ENCODE results near the gene ZNFX1.
"Not testable (repeated sequence)": the region's sequence is repeated elsewhere in the genome, so short reads cannot be mapped to it uniquely, and the experiment has no call there.

ZNFX1 gene

DNA sequence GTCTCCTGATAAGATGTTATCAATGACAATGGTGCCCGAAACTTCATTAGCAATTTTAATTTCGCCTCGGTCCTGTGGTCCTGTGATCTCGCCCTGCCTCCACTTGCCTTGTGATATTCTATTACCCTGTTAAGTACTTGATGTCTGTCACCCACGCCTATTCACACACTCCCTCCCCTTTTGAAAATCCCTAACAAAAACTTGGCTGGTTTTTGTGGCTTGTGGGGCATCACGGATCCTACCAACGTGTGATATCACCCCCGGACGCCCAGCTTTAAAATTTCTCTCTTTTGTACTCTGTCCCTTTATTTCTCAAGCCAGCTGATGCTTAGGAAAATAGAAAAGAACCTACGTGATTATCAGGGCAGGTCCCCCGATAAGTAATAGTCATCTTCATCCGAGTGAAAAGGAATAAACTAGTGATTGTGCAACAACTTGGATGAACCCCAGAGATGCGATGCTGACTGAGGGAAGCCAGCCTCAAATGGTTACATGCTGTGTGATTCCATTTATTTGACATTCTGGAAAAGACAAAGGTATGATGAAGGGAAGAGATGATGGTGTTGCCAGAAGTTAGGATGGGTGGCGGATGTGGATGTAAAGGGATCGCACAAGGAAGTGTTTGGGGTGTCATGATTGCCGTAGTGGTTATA lies 16.3 kb upstream of the ZNFX1 start:
- not testable (repeated sequence) for H3K4me3 ChIP-seq (ENCODE audit: low read depth, low read length); DNase-seq (ENCODE audit: low read depth)

DNA sequence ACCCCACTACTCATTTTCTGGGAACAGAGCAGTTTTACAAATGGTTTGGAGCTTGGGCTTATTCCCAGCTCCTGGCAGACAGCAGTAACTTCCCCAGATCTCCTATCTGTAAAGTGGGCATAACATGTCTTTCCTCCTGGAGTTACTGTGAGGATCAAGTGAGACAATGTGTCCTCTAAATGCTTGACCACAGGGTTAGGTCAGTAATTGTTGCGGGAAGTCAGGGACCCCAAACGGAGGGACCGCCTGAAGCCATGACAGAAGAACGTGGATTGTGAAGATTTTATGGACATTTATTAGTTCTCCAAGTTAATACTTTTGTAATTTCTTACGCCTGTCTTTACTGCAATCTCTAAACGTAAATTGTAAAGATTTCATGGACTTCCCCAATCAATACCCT lies 15.3 kb upstream of the ZNFX1 start:
- no peak for DNase-seq (ENCODE audit: low read depth)

DNA sequence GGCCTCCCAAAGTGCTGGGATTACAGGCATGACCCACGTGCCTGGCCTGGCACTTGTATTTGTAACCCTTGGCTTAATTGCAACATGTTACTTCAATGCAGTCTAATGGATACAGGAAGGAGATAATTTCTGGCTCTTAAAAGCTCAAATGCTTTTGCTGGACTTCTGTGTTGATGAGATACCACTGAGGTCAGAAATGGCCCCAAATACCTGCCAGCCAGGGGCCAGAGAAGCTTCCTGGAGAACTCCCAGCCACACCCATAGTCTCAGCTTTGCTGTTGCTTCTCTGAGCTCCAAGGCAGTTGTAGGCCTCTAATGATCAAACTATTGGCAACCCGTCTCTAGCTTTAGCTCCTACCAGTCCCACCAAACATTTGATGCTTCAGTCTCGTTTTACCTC lies 14.2 kb upstream of the ZNFX1 start:
- no peak for DNase-seq (ENCODE audit: low read depth)
- no peak overlapping the region for H3K4me3 ChIP-seq (ENCODE audit: low read depth, low read length)

More for the DNA sequence above, 15.3 kb upstream of the ZNFX1 start:
- H3K4me3 ChIP-seq (ENCODE audit: low read depth, low read length), result no peak overlapping the region

DNA sequence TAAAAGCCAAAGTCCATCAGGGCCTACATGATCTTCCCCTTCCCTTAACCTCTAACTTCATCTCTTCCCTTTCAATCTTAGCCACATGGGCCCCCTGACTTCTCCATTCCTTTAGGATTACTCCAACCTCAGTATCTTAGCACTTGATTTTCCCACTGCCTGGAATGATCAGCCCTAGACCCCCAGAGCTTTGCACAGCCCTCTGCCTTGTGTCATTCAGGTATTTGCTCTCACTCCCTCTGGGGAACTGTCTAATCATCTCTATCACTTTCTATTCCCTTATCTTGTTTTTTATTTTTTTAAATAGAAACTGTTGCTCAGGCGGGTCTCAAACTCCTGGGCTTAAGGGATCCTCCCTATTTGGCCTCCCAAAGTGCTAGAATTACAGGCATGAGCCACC lies 13.3 kb upstream of the ZNFX1 start:
- H3K4me3 ChIP-seq (ENCODE audit: low read depth, low read length), result no peak overlapping the region
- DNase-seq (ENCODE audit: low read depth), result no peak

- no peak overlapping the region for H3K4me3 ChIP-seq (ENCODE audit: low read depth, low read length)
- no peak for DNase-seq (ENCODE audit: low read depth)
These were observed 12.8 kb upstream of the ZNFX1 start for GRCh38 chr20:49290608-49291191.

- no peak overlapping the region for H3K4me3 ChIP-seq (ENCODE audit: low read depth, low read length)
- DNase-seq (ENCODE audit: low read depth), result no peak
These were observed 11.2 kb upstream of the ZNFX1 start for GRCh38 chr20:49288784-49289696.

GRCh38 chr20:49288250-49288751 lies 10.4 kb upstream of the ZNFX1 start:
- no peak for DNase-seq (ENCODE audit: low read depth)
- H3K4me3 ChIP-seq (ENCODE audit: low read depth, low read length), result no peak overlapping the region

DNA sequence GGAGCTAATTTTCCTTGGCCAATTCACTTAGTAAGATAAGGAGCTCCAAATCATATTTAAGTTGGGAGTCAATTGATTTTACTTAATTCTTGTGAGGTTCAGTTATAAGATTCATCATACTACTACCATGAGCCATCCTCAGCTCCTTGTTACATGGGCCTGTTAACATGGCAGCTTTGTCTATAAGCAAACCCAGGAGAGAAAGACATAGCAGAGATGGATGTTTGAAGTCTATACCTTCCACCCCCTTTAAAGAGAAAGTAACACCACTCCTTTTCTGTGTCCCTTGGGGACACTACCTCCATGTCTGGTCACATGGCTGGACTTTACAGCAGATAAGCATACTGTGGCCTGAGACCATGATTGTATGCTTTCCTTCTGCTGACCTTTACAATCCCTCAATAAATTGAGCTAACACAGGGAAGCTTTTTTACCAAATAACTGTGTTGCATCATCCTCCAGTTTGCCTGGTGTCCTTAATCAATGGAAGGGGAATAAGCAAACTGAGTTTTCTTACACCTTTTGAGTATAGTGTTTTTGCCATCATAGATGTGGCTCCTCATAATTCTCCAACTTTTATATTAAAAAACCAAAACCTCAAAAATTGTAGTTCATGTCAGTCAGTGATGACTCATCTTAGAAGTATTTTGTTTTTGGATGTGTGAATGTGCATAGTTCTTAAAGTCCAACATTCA lies 9.8 kb upstream of the ZNFX1 start:
- no peak for DNase-seq (ENCODE audit: low read depth)
- H3K4me3 ChIP-seq (ENCODE audit: low read depth, low read length), result no peak overlapping the region

DNA sequence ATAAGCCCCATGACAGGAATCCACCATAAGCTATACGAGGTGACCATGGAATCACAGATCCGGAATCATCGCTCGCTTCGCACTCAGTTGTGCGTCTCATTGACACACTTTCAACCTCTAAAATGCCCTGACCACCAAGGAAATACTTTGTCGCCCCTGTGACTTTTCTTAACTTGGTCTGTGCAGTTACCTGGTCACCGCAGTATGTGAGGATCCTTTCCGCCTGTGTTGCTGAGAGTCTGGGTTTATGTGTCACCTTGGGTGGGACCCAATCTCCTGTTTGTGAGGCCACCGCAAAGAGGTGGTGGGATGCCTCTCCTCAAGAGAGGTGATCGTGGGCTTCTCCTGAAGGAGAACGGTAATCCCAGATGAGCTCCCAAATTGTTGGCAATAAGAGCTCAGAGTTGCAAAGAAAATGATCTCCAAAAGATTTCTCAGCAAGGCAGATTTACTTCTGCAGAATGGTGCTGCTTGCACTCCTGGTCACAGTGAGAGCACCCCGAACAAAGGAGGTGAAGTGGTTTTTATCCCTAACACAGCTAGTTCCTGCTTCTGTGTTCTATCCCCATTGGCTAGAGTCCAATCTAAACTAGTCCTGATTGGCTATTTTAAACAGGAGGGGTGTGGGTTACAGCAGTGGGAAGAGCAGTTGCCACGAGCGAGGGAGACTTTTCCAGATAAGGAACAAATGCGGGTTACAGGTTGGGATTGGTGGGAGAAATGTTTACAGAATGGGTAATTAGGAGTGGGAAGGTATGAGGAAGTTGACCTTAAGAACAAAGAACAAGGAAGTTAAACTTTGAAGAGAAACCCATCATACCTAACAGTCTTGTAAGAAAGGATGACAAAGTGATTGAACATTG lies 9.1 kb upstream of the ZNFX1 start:
- no peak overlapping the region for H3K4me3 ChIP-seq (ENCODE audit: low read depth, low read length)
- DNase-seq (ENCODE audit: low read depth), result no peak

DNA sequence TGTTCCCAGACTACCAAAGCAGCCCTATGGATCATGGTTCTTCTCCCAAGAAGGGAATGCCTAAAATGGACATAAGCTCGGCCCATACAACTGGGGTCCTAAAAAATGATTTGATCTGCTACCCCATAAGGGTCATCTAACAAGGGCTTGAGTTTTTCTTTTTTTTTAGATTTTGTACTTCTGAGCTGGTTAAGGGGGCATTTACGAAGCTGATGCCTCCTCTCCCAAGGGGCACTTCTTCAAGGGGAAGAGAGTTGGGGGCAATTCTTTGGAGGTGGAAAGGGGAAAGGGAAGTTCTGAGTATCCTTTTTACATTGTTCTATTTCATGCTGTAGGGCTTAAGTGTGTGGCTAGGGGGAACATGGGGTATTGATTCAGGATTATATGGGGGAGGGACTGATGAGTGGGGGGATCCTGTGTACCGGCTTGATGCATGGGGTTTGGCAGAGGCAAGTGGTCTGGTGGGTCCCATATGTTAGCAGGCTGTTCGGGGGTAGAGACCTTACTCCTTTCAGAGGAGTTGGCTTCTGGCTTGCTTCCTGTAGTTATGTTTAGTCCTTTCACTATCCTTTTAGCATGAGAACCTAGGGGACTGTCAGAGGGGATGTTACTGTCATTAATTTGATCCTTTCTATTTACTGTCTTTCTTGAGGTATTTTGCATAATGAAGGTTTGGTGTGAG lies 8.1 kb upstream of the ZNFX1 start:
- H3K4me3 ChIP-seq (ENCODE audit: low read depth, low read length), result no peak overlapping the region
- no peak for DNase-seq (ENCODE audit: low read depth)

- DNase-seq (ENCODE audit: low read depth), result no peak
- no peak overlapping the region for H3K4me3 ChIP-seq (ENCODE audit: low read depth, low read length)
These were observed 7.4 kb upstream of the ZNFX1 start for GRCh38 chr20:49285233-49285668.

DNA sequence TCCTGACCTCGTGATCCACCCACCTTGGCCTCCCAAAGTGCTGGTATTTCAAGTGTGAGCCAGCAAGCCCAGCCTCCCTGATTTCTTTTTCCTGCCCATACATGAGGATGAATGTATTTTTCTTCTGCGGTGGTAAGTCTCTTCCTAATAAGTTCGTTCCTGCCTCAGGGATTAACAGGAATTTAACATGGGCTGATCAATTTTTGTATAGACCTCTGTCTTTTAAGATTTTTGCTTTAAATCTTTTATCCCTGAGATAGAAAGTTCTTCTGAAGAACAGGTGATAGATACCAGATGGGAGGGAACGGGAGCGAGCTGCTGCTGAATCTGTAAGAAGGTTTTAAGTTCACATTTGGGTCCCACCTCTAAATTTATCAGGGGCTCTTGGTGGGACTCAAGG lies 7.0 kb upstream of the ZNFX1 start:
- DNase-seq (ENCODE audit: low read depth), result no peak
- H3K4me3 ChIP-seq (ENCODE audit: low read depth, low read length), result no peak overlapping the region

GRCh38 chr20:49283703-49284625 lies 6.1 kb upstream of the ZNFX1 start:
- no peak overlapping the region for H3K4me3 ChIP-seq (ENCODE audit: low read depth, low read length)
- no peak for DNase-seq (ENCODE audit: low read depth)

DNA sequence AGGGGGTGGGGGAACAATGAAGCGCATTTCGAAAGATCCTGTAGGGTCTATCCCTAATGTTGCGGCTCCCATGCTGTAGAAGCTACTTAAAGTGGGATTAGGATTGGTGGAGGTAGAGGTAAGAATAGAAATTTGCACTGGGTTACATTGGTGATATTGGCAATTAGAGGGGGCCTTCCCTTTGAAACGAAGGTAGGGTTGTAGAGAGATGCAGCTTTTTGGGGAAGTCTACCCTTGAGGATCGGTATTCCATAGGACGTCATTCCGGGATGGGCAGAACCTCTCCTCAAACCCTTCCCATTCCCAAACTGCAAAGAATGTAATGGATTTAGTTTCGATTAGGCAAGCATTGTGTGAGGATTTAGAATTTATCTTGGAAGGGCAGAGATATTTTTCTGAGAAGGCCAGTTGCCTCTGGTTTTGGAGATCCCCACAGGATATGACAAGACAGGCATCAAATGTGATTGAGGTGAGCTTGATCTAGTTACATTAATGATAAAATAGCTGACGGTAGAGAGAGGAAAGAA lies 5.4 kb upstream of the ZNFX1 start:
- H3K4me3 ChIP-seq (ENCODE audit: low read depth, low read length), result peak overlapping the region; percentile 8
- no peak for DNase-seq (ENCODE audit: low read depth)

GRCh38 chr20:49282584-49283171 lies 4.8 kb upstream of the ZNFX1 start:
- peak overlapping the region; percentile 8 for H3K4me3 ChIP-seq (ENCODE audit: low read depth, low read length)
- DNase-seq (ENCODE audit: low read depth), result no peak

- no peak for DNase-seq (ENCODE audit: low read depth)
- peak overlapping the region; percentile 0 for H3K4me3 ChIP-seq (ENCODE audit: low read depth, low read length)
These were observed 4.1 kb upstream of the ZNFX1 start for GRCh38 chr20:49281913-49282467.
